Gastroesophageal sphincter (tissue), 4 donors: ENCODE measurements around the gene ZBTB34. TPM values are rescaled to one million over a fixed set of nuclear protein-coding genes. Genes with fewer than 3 reads are reported as not detected.

Experiments used
- ATAC-seq: fragments of 150-250 bp; one replicate; pipeline ENCODE4 v1.9.1; 2016; ENCODE audit warnings: mild to moderate bottlenecking, moderate library complexity
- H3K27ac ChIP-seq, 4 donors: fragments of 200-600 bp; sonication (generic) in 3 of 4; 1 replicate in 3 of 4; 2 replicates in 1 of 4; pipeline ENCODE4 v1.5.1; 2016 to 2019
- H3K27me3 ChIP-seq: fragments of 200-600 bp; sonication (generic); one replicate; pipeline ENCODE4 v1.5.1; 2019
- H3K36me3 ChIP-seq, 2 donors: fragments of 200-600 bp; sonication (generic); one replicate each; pipeline ENCODE4 v1.5.1; 2019; ENCODE audit warnings: control low read depth in 1 of 2
- H3K4me1 ChIP-seq, 3 donors: fragments of 200-600 bp; sonication (generic); 1 replicate in 2 of 3; 2 replicates in 1 of 3; pipeline ENCODE4 v1.5.1; 2016 to 2019; ENCODE audit warnings: control low read depth in 2 of 3
- H3K4me3 ChIP-seq, 2 donors: fragments of 200-600 bp; sonication (generic); one replicate each; pipeline ENCODE4 v1.5.1; 2019; ENCODE audit warnings: mild to moderate bottlenecking in 1 of 2, moderate library complexity in 1 of 2
- H3K9me3 ChIP-seq, 3 donors: fragments of 200-600 bp; sonication (generic); one replicate each; pipeline ENCODE4 v1.5.1; 2017 to 2019; ENCODE audit warnings: control low read depth in 2 of 3
- CTCF ChIP-seq, 4 experiments: fragments of 200-600 bp in 2 of 4; fragments of 450-650 bp in 2 of 4; sonication (generic) in 1 of 4; IDR thresholded peaks; one replicate each; pipeline ENCODE4 v1.5.1; 2017 to 2019; ENCODE audit warnings: antibody characterized with exemption in 4 of 4, mild to moderate bottlenecking in 2 of 4, moderate library complexity in 2 of 4
- EP300 ChIP-seq: sonication (generic); formaldehyde crosslinking; IDR thresholded peaks from one replicate; pipeline ENCODE4 v1.6.1; 2017; ENCODE audit warnings: antibody characterized with exemption, mild to moderate bottlenecking
- POLR2A ChIP-seq, 2 donors: fragments of 450-650 bp; IDR thresholded peaks; one replicate each; pipeline ENCODE4 v1.6.1; 2017; ENCODE audit warnings: antibody characterized with exemption in 2 of 2, mild to moderate bottlenecking in 2 of 2, moderate library complexity in 1 of 2
- POLR2AphosphoS5 ChIP-seq: sonication (generic); formaldehyde crosslinking; IDR thresholded peaks from one replicate; pipeline ENCODE4 v1.6.1; 2017; ENCODE audit warnings: antibody characterized with exemption
- WGBS, 2 donors: methylation state at CpG; one replicate each; pipeline ENCODE4 v1.1.5; 2018; ENCODE audit warnings: low coverage in 1 of 2; 5-methylcytosine and 5-hydroxymethylcytosine counted together
- total RNA-seq, 4 donors: library from RNA; depleted of rRNA; stranded (reverse); fragments of >200 nt; gene quantifications; one replicate each; pipeline ENCODE4 v1.1.0, GENCODE V29; 2016

The ZBTB34 gene
- total RNA-seq, 4 donors from 2014 or later: 11.0 to 14.2 (median 13.5) TPM

GRCh38 chr9:126879288-126879687 lies 18.8 kb downstream of the ZBTB34 start:
- Histone ChIP-seq H3K9me3 (no peaks in the 10 kb centered on the region), H3K4me1 (peaks cover 0 to 7% (median 0%) of the 10 kb centered on the region in 3 donors), H3K27me3 (no peaks in the 10 kb centered on the region), H3K36me3 (peaks cover 0 to 44% of the 10 kb centered on the region in 2 donors), H3K27ac (no peak overlapping the region), H3K4me3 (no peak overlapping the region)
- 59 to 78% methylated on average over 8 to 9 of the region's 9 CpGs for WGBS, 2 donors
- no peak for ATAC-seq
- TF ChIP-seq CTCF (IDR thresholded peaks at IDR 0.05) (no peak), POLR2A (IDR thresholded peaks at IDR 0.05) (no peak), EP300 (no peak), POLR2AphosphoS5 (no peak)

- no peak for TF ChIP-seq POLR2A (IDR thresholded peaks at IDR 0.05)
- Histone ChIP-seq H3K27ac (no peak overlapping the region), H3K4me3 (no peak overlapping the region), H3K4me1 (peaks cover 0 to 13% (median 2%) of the 10 kb centered on the region in 3 donors), H3K9me3 (no peaks in the 10 kb centered on the region), H3K27me3 (no peaks in the 10 kb centered on the region), H3K36me3 (peaks cover 0 to 44% of the 10 kb centered on the region in 2 donors)
- ATAC-seq: no peak
- 81 to 86% methylated on average over 8 to 15 of the region's 23 CpGs for WGBS, 2 donors
These were observed 19.9 kb downstream of the ZBTB34 start for GRCh38 chr9:126880226-126880946.

GRCh38 chr9:126880947-126881332 lies 20.5 kb downstream of the ZBTB34 start:
- TF ChIP-seq EP300 (no peak), CTCF (IDR thresholded peaks at IDR 0.05) (no peak), POLR2A (IDR thresholded peaks at IDR 0.05) (no peak), POLR2AphosphoS5 (no peak)
- H3K27me3 ChIP-seq: no peaks in the 10 kb centered on the region
- WGBS, 2 donors: 83 to 84% methylated on average over 6 of the region's 6 CpGs
- H3K27ac ChIP-seq: no peak overlapping the region
- no peak for ATAC-seq
- H3K9me3 ChIP-seq: no peaks in the 10 kb centered on the region
- no peak overlapping the region for H3K4me3 ChIP-seq
- peaks cover 0 to 13% (median 2%) of the 10 kb centered on the region in 3 donors for H3K4me1 ChIP-seq
- peaks cover 0 to 44% of the 10 kb centered on the region in 2 donors for H3K36me3 ChIP-seq

- peaks cover 0 to 51% of the 10 kb centered on the region in 2 donors for H3K36me3 ChIP-seq
- ATAC-seq: no peak
- H3K9me3 ChIP-seq: no peaks in the 10 kb centered on the region
These were observed 22.3 kb downstream of the ZBTB34 start for GRCh38 chr9:126882746-126883145.

GRCh38 chr9:126883636-126884035 lies 23.2 kb downstream of the ZBTB34 start:
- WGBS, 2 donors: 77 to 85% methylated on average over 14 to 15 of the region's 15 CpGs
- H3K9me3 ChIP-seq: no peaks in the 10 kb centered on the region
- TF ChIP-seq EP300: no peak
- TF ChIP-seq CTCF (IDR thresholded peaks at IDR 0.05): no peak
- no peak for TF ChIP-seq POLR2AphosphoS5
- H3K27me3 ChIP-seq: no peaks in the 10 kb centered on the region
- ATAC-seq: no peak
- H3K27ac ChIP-seq: no peak overlapping the region
- peaks cover 0 to 51% of the 10 kb centered on the region in 2 donors for H3K36me3 ChIP-seq
- H3K4me3 ChIP-seq: no peak overlapping the region
- peaks cover 0 to 6% (median 2%) of the 10 kb centered on the region in 3 donors for H3K4me1 ChIP-seq

More at GRCh38 chr9:126882746-126883145, 22.3 kb downstream of the ZBTB34 start:
- Histone ChIP-seq H3K4me3 (no peak overlapping the region), H3K27me3 (no peaks in the 10 kb centered on the region), H3K27ac (no peak overlapping the region), H3K4me1 (peaks cover 0 to 6% (median 2%) of the 10 kb centered on the region in 3 donors)
- TF ChIP-seq CTCF (IDR thresholded peaks at IDR 0.05): no peak
- TF ChIP-seq POLR2AphosphoS5: no peak
- no peak for TF ChIP-seq POLR2A (IDR thresholded peaks at IDR 0.05)
- no peak for TF ChIP-seq EP300
- 94 to 100% methylated on average over 3 to 11 of the region's 11 CpGs for WGBS, 2 donors
